22Rv1 (cell line): ENCODE data around the gene CAMK1D.

ENCODE experiments used
- ZFX ChIP-seq: fragments of 450-650 bp; IDR thresholded peaks from 2 replicates; pipeline ENCODE4 v1.6.1; 2017; ENCODE audit warnings: antibody characterized with exemption, borderline replicate concordance
- TF ChIP-seq, protein P1 (sequence below): fragments of 450-650 bp; IDR thresholded peaks from 2 replicates; pipeline ENCODE4 v1.5.1; 2017; ENCODE audit warnings: mild to moderate bottlenecking

DNA sequence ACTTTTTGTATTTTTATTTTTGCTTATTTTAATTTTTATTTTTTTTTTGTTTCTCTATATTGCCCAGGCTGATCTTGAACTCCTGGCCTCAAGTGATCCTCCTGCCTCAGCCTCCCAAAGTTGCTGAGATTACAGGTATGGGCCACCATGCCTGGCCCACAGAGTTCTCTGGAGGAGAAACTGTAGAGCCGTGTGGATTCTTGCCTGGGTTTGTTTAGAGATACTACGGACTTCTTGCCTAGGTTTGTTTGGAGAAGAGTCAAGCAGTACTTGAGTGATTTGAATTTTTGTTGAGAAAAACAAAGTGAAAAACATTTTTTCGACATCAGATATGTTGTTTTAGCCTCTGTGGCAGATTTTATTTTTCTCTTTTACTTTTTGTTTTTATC is 99.0 kb downstream of the CAMK1D start:
- TF ChIP-seq, protein P1, sequence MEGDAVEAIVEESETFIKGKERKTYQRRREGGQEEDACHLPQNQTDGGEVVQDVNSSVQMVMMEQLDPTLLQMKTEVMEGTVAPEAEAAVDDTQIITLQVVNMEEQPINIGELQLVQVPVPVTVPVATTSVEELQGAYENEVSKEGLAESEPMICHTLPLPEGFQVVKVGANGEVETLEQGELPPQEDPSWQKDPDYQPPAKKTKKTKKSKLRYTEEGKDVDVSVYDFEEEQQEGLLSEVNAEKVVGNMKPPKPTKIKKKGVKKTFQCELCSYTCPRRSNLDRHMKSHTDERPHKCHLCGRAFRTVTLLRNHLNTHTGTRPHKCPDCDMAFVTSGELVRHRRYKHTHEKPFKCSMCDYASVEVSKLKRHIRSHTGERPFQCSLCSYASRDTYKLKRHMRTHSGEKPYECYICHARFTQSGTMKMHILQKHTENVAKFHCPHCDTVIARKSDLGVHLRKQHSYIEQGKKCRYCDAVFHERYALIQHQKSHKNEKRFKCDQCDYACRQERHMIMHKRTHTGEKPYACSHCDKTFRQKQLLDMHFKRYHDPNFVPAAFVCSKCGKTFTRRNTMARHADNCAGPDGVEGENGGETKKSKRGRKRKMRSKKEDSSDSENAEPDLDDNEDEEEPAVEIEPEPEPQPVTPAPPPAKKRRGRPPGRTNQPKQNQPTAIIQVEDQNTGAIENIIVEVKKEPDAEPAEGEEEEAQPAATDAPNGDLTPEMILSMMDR: no peak
- TF ChIP-seq ZFX: no peak
